GM21619 (cell line): Measurements from ENCODE around the gene DLGAP1.

Experiments
- ATAC-seq: cut with Tn5 transposase; IDR thresholded peaks from one replicate; pipeline ENCODE4 v1.9.1; 2021; ENCODE audit not compliant: unreplicated experiment

Gene DLGAP1

GRCh38 chr18:3742541-3742940 lies 712.6 kb downstream of the DLGAP1 start:
- no peak for ATAC-seq

GRCh38 chr18:3741333-3741732 lies 713.8 kb downstream of the DLGAP1 start:
- ATAC-seq, result no peak

GRCh38 chr18:3728704-3729437 lies 726.2 kb downstream of the DLGAP1 start:
- no peak for ATAC-seq

GRCh38 chr18:3727274-3727673 lies 727.8 kb downstream of the DLGAP1 start:
- ATAC-seq, result no peak

- no peak for ATAC-seq
These were observed 728.7 kb downstream of the DLGAP1 start for GRCh38 chr18:3726238-3726951.

GRCh38 chr18:3725115-3725514 lies 730.0 kb downstream of the DLGAP1 start:
- ATAC-seq, result no peak

- ATAC-seq, result no peak
These were observed 731.6 kb downstream of the DLGAP1 start for GRCh38 chr18:3723554-3723953.

GRCh38 chr18:3722649-3723433 lies 732.3 kb downstream of the DLGAP1 start:
- ATAC-seq, result no peak

- no peak for ATAC-seq
These were observed 733.1 kb downstream of the DLGAP1 start for GRCh38 chr18:3721771-3722648.

- no peak for ATAC-seq
These were observed 734.1 kb downstream of the DLGAP1 start for GRCh38 chr18:3720818-3721545.

GRCh38 chr18:3720159-3720558 lies 734.9 kb downstream of the DLGAP1 start:
- no peak for ATAC-seq

GRCh38 chr18:3717376-3718025 lies 737.6 kb downstream of the DLGAP1 start:
- no peak for ATAC-seq

- ATAC-seq, result no peak
These were observed 738.9 kb downstream of the DLGAP1 start for GRCh38 chr18:3716116-3716660.

- no peak for ATAC-seq
These were observed 739.7 kb downstream of the DLGAP1 start for GRCh38 chr18:3715231-3716080.

GRCh38 chr18:3713708-3714107 lies 741.4 kb downstream of the DLGAP1 start:
- ATAC-seq, result no peak

GRCh38 chr18:3713166-3713565 lies 741.9 kb downstream of the DLGAP1 start:
- no peak for ATAC-seq

GRCh38 chr18:3712491-3712890 lies 742.6 kb downstream of the DLGAP1 start:
- no peak for ATAC-seq

- no peak for ATAC-seq
These were observed 744.3 kb downstream of the DLGAP1 start for GRCh38 chr18:3710712-3711301.
